Karpas-422 (cell line): ENCODE data around the gene MAN1C1. TPM values are rescaled to one million over a fixed set of nuclear protein-coding genes. Genes with fewer than 3 reads are reported as not detected.

Experiments used
- DNase-seq: peaks from one replicate; pipeline ENCODE4 v3.0.0-alpha.2; 2015
- H2AFZ ChIP-seq: fragments of 200-600 bp; sonication (generic); 2 replicates; pipeline ENCODE4 v1.6.1; 2014; ENCODE audit warnings: antibody characterized with exemption, low read length, mixed read lengths
- H3K27ac ChIP-seq: fragments of 200-600 bp; sonication (generic); 2 replicates; pipeline ENCODE4 v1.5.1; 2014; ENCODE audit warnings: mild to moderate bottlenecking, low read length, moderate library complexity
- H3K27me3 ChIP-seq: fragments of 200-600 bp; sonication (generic); 2 replicates; pipeline ENCODE4 v1.6.1; 2014; ENCODE audit warnings: low read length, mixed read lengths
- H3K36me3 ChIP-seq: fragments of 200-600 bp; sonication (generic); 2 replicates; pipeline ENCODE4 v1.6.1; 2014; ENCODE audit warnings: low read length, mixed read lengths; ENCODE audit not compliant: insufficient read depth
- H3K4me1 ChIP-seq: fragments of 200-600 bp; sonication (generic); 2 replicates; pipeline ENCODE4 v1.6.1; 2014; ENCODE audit warnings: mild to moderate bottlenecking, low read length, mixed read lengths
- H3K4me2 ChIP-seq: fragments of 200-600 bp; sonication (generic); 2 replicates; pipeline ENCODE4 v1.6.1; 2014; ENCODE audit warnings: low read length, low read depth, mild to moderate bottlenecking; ENCODE audit not compliant: poor library complexity, severe bottlenecking
- H3K4me3 ChIP-seq: fragments of 200-600 bp; sonication (generic); 2 replicates; pipeline ENCODE4 v1.5.1; 2014; ENCODE audit warnings: mild to moderate bottlenecking, antibody characterized with exemption, low read length, mixed read lengths
- H3K79me2 ChIP-seq: fragments of 200-600 bp; sonication (generic); 2 replicates; pipeline ENCODE4 v1.6.1; 2014; ENCODE audit warnings: mild to moderate bottlenecking, low read length, mixed read lengths
- H3K9ac ChIP-seq: fragments of 200-600 bp; sonication (generic); 2 replicates; pipeline ENCODE4 v1.6.0; 2014; ENCODE audit warnings: low read length
- H3K9me2 ChIP-seq: fragments of 200-600 bp; sonication (generic), shearing (Covaris generic); replicated peaks from 2 replicates; pipeline ENCODE4 v1.6.0; 2014; ENCODE audit warnings: mild to moderate bottlenecking, low read length, moderate library complexity; ENCODE audit not compliant: insufficient read depth
- H3K9me3 ChIP-seq: fragments of 300-700, 200-600 bp; sonication (generic); 2 replicates; pipeline ENCODE4 v1.6.1; 2014; ENCODE audit warnings: low read length, mixed read lengths
- H4K20me1 ChIP-seq: fragments of 200-600 bp; sonication (generic); 2 replicates; pipeline ENCODE4 v1.6.1; 2014; ENCODE audit warnings: mild to moderate bottlenecking, antibody characterized with exemption, low read length, low read depth; ENCODE audit not compliant: insufficient read depth
- total RNA-seq: library from RNA; depleted of rRNA; stranded (reverse); fragments of >200 nt; shearing (Covaris generic); gene quantifications from 2 replicates; pipeline ENCODE4 v1.2.3, GENCODE V29; 2014; ENCODE audit warnings: low replicate concordance

The MAN1C1 gene
- total RNA-seq, 1 experiment from 2014 or later = not detected

GRCh38 chr1:25620701-25621350, 4.2 kb downstream of the MAN1C1 start:
- no peaks in the 10 kb centered on the region for H3K9me2 ChIP-seq
- H2AFZ ChIP-seq = no peak overlapping the region
- no peaks in the 10 kb centered on the region for H3K27me3 ChIP-seq
- H3K9ac ChIP-seq = no peak overlapping the region
- no peaks in the 10 kb centered on the region for H3K9me3 ChIP-seq
- DNase-seq = no peak
- no peaks in the 10 kb centered on the region for H3K36me3 ChIP-seq
- peaks cover 9% of the 10 kb centered on the region for H4K20me1 ChIP-seq
- peaks cover 10% of the 10 kb centered on the region for H3K4me1 ChIP-seq
- H3K4me2 ChIP-seq = no peak overlapping the region
- no peak overlapping the region for H3K4me3 ChIP-seq
- H3K79me2 ChIP-seq = no peaks in the 10 kb centered on the region
- no peak overlapping the region for H3K27ac ChIP-seq

GRCh38 chr1:25621876-25622275, 5.3 kb downstream of the MAN1C1 start:
- no peak overlapping the region for H3K27ac ChIP-seq
- peaks cover 9% of the 10 kb centered on the region for H4K20me1 ChIP-seq
- H3K79me2 ChIP-seq = no peaks in the 10 kb centered on the region
- no peaks in the 10 kb centered on the region for H3K36me3 ChIP-seq
- H3K9ac ChIP-seq = no peak overlapping the region
- no peak overlapping the region for H3K4me3 ChIP-seq
- DNase-seq = no peak
- no peaks in the 10 kb centered on the region for H3K9me2 ChIP-seq
- no peak overlapping the region for H2AFZ ChIP-seq
- no peak overlapping the region for H3K4me2 ChIP-seq
- H3K9me3 ChIP-seq = no peaks in the 10 kb centered on the region
- H3K4me1 ChIP-seq = peaks cover 3% of the 10 kb centered on the region
- H3K27me3 ChIP-seq = no peaks in the 10 kb centered on the region

GRCh38 chr1:25622531-25622930, 5.9 kb downstream of the MAN1C1 start:
- H3K9me3 ChIP-seq = no peaks in the 10 kb centered on the region
- H2AFZ ChIP-seq = no peak overlapping the region
- DNase-seq = no peak
- no peaks in the 10 kb centered on the region for H3K27me3 ChIP-seq
- no peak overlapping the region for H3K27ac ChIP-seq
- peaks cover 9% of the 10 kb centered on the region for H4K20me1 ChIP-seq
- no peak overlapping the region for H3K4me2 ChIP-seq
- H3K79me2 ChIP-seq = no peaks in the 10 kb centered on the region
- no peaks in the 10 kb centered on the region for H3K4me1 ChIP-seq
- H3K36me3 ChIP-seq = no peaks in the 10 kb centered on the region
- H3K9me2 ChIP-seq = no peaks in the 10 kb centered on the region
- no peak overlapping the region for H3K4me3 ChIP-seq
- no peak overlapping the region for H3K9ac ChIP-seq

- no peaks in the 10 kb centered on the region for H3K27me3 ChIP-seq
- no peak for DNase-seq
Measured at GRCh38 chr1:25623007-25623406, 6.4 kb downstream of the MAN1C1 start.

GRCh38 chr1:25623731-25624130, 7.1 kb downstream of the MAN1C1 start:
- no peak overlapping the region for H3K4me3 ChIP-seq
- peaks cover 4% of the 10 kb centered on the region; the same call in 1 of the 2 replicates for H4K20me1 ChIP-seq
- no peaks in the 10 kb centered on the region for H3K9me3 ChIP-seq
- no peaks in the 10 kb centered on the region for H3K36me3 ChIP-seq
- H3K79me2 ChIP-seq = no peaks in the 10 kb centered on the region
- no peak overlapping the region for H3K27ac ChIP-seq
- no peak overlapping the region for H2AFZ ChIP-seq
- no peak for DNase-seq
- H3K4me1 ChIP-seq = peaks cover under 1% of the 10 kb centered on the region
- H3K27me3 ChIP-seq = no peaks in the 10 kb centered on the region
- no peaks in the 10 kb centered on the region for H3K9me2 ChIP-seq
- H3K9ac ChIP-seq = no peak overlapping the region
- no peak overlapping the region for H3K4me2 ChIP-seq

More at GRCh38 chr1:25623007-25623406, 6.4 kb downstream of the MAN1C1 start:
- Histone ChIP-seq H3K36me3 (no peaks in the 10 kb centered on the region), H3K9ac (no peak overlapping the region), H3K4me2 (no peak overlapping the region), H3K4me3 (no peak overlapping the region), H3K9me3 (no peaks in the 10 kb centered on the region), H3K9me2 (no peaks in the 10 kb centered on the region), H2AFZ (no peak overlapping the region), H3K27ac (no peak overlapping the region), H4K20me1 (peaks cover 9% of the 10 kb centered on the region), H3K79me2 (no peaks in the 10 kb centered on the region), H3K4me1 (no peaks in the 10 kb centered on the region)

- H3K4me3 ChIP-seq = no peak overlapping the region
- peaks cover 5% of the 10 kb centered on the region for H3K4me1 ChIP-seq
- no peaks in the 10 kb centered on the region for H3K9me3 ChIP-seq
- H4K20me1 ChIP-seq = 0 out of 2 replicates have a peak, but pooled peaks cover 3% of the 10 kb centered on the region
- H3K9ac ChIP-seq = no peak overlapping the region
- H3K27me3 ChIP-seq = no peaks in the 10 kb centered on the region
- no peaks in the 10 kb centered on the region for H3K36me3 ChIP-seq
- no peaks in the 10 kb centered on the region for H3K9me2 ChIP-seq
- no peak overlapping the region for H2AFZ ChIP-seq
- no peaks in the 10 kb centered on the region for H3K79me2 ChIP-seq
- no peak for DNase-seq
- no peak overlapping the region for H3K27ac ChIP-seq
- H3K4me2 ChIP-seq = no peak overlapping the region
Measured at GRCh38 chr1:25624156-25624555, 7.6 kb downstream of the MAN1C1 start.

GRCh38 chr1:25624604-25625003, 8.0 kb downstream of the MAN1C1 start:
- Histone ChIP-seq H3K36me3 (no peaks in the 10 kb centered on the region), H3K4me2 (no peak overlapping the region), H3K9ac (no peak overlapping the region), H2AFZ (no peak overlapping the region), H3K79me2 (no peaks in the 10 kb centered on the region), H3K9me2 (no peaks in the 10 kb centered on the region), H3K27me3 (no peaks in the 10 kb centered on the region), H3K4me3 (no peak overlapping the region), H3K4me1 (peaks cover 9% of the 10 kb centered on the region), H3K9me3 (no peaks in the 10 kb centered on the region), H4K20me1 (0 out of 2 replicates have a peak, but pooled peaks cover 3% of the 10 kb centered on the region), H3K27ac (no peak overlapping the region)
- no peak for DNase-seq

DNA sequence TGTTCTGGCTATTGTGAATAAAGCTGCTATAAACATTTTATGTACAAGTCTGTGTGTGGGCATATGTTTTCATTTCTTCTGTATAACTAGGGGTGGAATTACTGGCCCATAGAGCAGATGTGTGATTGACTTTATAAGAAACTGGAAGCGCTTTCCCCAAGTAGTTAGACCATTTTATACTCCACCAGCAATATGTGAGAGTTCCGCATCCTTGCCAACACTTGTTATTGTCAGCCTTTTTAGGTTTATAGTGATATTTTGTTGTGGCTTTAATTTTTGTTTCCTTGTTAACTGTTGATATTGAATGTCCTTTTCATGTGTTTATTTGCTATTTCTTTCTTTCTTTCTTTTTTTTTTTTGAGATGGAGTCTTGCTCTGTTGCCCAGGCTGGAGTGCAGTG, 9.4 kb downstream of the MAN1C1 start:
- Histone ChIP-seq H3K27me3 (no peaks in the 10 kb centered on the region), H2AFZ (no peak overlapping the region), H3K4me2 (no peak overlapping the region), H3K9me2 (no peaks in the 10 kb centered on the region), H3K79me2 (no peaks in the 10 kb centered on the region), H3K9ac (no peak overlapping the region), H3K27ac (no peak overlapping the region), H3K9me3 (no peaks in the 10 kb centered on the region), H3K36me3 (no peaks in the 10 kb centered on the region), H4K20me1 (no peaks in the 10 kb centered on the region), H3K4me1 (peaks cover 15% of the 10 kb centered on the region), H3K4me3 (no peak overlapping the region)
- no peak for DNase-seq
